ENCODE results near the gene GGPS1.
"Not testable (repeated sequence)": the region's sequence is repeated elsewhere in the genome, so short reads cannot be mapped to it uniquely, and the experiment has no call there.

The GGPS1 gene

DNA sequence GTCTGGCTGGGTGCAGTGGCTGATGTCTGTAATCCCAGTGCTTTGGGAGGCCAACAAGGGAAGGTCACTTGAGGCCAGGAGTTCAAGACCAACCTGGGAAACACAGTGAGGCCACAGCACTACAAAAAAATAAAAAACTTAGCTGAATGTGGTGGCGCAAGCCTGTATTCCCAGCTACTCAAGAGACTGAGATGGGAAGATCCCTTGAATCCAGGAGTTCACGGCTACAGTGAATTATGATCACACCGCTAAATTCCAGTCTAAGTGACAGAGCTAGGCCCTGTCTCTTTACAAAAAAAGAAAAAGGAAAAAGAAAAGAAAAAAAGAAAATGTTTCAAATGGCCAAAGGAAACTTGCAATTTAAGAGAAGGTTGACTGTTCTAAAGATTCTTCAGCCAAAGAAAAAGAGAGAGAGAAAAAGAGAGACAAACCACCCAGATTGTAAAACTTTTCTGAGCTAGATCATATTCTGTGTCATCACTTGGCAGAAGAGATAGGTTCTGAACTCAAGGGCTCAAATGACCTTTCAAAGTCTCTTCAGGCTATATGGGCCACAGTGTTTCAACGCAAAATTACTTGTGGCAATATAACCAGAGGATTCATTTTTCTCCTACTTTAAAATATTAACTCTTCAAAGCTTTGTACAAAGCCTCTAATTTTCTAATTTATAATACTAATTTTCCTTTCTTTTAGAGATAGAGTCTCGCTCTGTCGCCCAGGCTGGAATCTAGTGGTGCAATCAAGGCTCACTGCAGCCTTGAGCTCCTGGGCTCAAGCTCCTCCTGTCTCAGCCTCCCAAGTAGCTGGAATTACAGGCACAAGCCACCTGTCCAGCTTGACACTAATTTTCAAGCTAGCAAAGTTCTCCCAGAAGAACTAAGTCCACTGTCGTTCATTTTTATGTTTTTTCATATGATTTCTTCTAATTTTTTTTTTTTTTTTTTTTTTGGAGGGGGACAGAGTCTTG is 20.9 kb upstream of the GGPS1 start:
- DNase-seq = no peak

- DNase-seq = not testable (repeated sequence)
Observed at GRCh38 chr1:235309206-235309605, 19.2 kb upstream of the GGPS1 start.

DNA sequence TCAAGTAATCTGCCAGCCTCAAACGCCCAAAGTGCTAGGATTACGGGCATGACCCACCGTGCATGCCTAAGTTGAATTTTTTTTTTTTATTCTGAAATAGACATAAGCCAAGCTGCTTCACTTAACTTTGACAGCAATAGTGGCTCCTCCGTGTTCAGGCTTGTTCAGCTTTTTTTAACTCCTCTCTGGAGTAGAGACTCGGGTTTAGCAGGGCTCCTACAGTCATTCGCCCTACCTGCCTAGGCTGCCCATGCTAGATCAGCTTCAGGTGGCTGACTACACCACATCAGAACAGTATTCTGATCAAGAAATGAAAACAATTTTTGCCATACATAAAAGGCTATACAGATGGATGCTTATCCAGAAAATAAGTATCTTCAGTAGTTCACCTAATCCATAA is 15.1 kb upstream of the GGPS1 start:
- no peak for DNase-seq

- DNase-seq = no peak
Observed at GRCh38 chr1:235313931-235314678, 14.3 kb upstream of the GGPS1 start.

DNA sequence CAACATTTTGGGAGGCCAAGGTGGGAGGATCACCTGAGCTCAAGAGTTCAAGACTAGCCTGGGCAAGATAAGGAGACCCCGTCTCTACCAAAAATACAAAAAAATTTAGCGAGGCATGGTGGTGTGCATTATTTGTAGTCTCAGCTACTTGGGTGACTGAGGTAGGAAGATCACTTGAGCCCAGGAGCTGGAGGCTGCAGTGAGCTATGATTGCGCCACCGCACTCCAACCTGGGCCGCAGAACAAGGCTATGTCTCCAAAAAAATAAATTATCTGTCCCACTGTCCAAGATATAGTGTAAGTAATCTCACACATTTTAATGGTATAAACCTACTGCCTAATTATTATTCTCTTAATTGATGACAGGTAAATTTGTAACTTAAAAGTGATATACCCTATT is 13.2 kb upstream of the GGPS1 start:
- DNase-seq = no peak

GRCh38 chr1:235315735-235316134 is 12.6 kb upstream of the GGPS1 start:
- no peak for DNase-seq

DNA sequence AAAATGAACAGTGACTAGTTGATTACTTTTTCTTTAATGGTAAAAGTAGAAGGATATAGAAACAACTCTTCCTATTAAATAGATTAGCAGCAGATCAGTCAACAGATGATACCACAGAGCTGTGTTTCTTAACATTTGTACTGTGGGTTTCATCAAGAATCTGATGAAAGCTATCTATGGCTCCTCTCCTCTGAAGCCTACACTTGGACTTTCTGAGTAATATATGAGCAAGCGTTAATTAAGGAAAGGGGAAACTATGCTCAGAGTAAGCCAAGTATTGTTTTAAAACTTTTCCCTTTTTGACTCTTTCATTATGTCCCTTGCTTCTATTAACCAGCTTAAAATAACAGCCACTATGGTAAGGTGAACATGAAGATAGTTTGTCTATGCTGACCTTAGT is 11.2 kb upstream of the GGPS1 start:
- DNase-seq = no peak

DNA sequence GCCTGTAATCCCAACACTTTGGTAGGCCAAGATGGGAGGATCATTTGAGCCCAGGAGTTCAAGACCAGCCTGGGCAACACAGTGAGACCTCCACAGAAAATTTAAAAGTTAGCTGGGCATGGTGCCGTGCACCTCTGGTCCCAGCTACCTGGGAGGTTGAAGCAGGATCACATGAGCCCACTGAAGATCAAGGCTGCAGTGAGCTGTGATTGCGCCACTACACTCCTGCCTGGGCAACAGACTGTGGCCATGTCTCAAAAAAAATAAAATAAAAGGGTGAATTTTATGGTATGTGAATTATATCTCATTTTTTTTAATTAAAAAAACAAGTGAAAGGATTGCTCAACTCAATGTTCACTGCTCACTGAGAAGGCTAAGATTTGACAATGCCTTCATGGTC is 9.1 kb upstream of the GGPS1 start:
- DNase-seq = no peak

GRCh38 chr1:235320521-235321179 is 7.7 kb upstream of the GGPS1 start:
- DNase-seq = no peak

- no peak for DNase-seq
Observed at GRCh38 chr1:235324296-235324695, 4.1 kb upstream of the GGPS1 start.

DNA sequence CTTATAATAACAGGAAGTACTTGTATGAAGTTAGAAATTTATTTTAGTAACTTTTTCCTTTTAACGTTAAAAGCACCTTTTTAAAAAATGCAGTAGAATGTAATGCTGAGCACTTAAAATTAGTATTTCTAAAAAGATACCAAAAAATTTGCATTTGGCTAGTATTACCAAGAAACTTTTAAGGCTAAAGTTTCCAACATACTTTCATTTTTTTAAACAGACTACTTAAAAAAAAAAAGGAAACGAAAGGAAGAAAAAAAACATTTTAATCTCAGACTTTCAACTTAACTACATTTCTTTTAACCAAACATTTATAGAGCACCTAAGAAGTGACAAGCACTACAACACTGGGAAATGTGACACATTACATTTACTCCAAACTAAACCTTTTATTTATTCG is 3.2 kb upstream of the GGPS1 start:
- DNase-seq = no peak

DNA sequence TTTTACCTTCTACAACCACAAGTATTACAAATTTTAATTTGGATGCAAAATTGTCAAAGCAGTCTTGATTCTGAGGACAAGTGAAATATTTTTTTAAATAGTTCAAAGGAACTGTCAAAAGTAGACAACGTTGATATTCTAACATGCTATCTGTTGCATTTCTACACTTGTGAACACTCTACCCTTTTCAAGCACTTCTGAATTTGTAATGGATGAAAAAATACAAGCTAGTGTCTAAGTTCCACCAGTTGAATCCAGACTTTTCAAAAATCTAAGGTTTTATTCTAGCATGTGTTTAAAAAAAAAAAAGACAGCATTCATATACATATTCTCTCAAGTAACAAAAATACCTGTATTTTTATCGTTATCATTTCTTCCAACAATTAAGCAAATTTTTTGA is 2.5 kb upstream of the GGPS1 start:
- no peak for DNase-seq

DNA sequence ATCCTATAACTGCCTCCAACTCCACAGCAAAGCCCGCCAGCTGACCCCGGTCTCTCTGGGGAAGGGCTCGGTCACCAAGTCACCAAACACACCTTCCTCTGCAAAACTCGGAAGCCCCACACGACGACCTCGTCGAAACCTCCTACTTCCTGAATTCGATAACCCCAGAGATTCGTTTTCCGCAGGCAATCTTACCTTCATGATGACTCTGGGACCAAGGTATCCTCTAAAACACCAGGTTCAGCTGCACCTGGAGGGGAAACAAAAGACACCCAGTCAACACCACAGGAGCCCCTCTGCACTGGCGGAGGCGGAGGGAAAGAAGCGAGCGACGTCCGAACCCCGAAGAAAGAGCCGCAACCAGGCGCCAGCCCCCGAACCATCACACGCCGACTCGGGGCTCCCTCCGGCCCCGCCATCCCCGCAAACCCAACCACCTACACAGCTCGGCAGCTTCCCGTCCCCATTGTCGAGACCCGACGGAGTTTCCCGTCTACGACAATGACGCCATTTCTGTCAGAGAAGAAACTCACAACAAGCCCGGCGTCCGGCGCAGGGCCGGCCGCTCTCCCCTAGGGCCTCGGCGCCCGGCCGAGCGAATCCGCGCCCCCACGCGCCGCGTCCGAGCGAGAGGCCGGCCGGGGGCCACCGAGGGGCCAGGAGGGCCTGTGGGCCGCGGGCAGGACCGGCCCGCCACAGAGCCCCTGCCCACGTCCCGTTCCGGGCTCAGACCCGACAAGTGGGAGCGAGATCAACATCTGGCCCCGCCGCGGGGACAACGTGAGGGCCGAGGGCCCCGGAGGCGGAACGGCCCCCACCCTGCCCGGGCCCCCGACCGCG is 1.4 kb upstream of the GGPS1 start:
- DNase-seq = peak; percentile 77

DNA sequence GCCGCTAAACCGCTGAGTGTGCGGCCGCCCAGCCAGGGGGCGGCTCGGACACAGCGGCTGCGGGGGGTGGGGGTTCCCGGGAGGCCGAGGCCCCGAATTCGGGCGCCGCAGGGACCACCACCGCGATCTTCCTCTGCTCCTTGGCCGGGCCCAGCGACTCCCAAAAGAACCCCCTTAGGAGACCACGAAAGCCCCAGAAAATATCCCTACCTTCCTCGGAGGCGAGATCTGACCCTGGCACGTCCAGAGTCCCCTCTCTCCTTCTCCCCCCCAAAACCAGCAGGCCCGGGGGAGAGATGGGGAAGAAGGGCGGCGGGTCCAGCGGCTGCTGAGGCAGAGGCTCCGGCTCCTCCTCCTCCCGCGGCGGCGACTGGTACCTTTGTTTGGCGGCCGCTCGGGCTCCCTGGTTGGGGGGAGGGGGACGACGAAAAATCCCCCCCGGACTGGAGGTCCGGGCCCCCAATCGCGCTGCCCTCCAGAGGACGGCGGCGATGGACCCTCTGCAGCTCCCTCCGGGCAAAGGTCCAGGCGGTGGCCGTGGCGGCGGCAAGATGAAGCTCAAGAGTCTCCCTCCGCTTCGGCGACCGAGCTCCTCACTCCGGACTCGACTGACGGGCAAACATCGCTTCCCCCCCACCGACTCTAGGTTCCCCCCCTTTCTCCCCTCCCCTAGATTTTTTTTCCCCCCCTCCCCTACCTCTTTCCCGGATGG is 655 bp upstream of the GGPS1 start, which contains the start of gene ARID4B:
Gene ARID4B (minus strand): TSS at position 621 of the 712 bp plus-strand sequence. CDS start 1,260 bp downstream, outside the sequence.
- no peak for DNase-seq

GRCh38 chr1:235329139-235329902 is 951 bp downstream of the GGPS1 start:
- DNase-seq = peak; percentile 59

- no peak for DNase-seq
Observed at GRCh38 chr1:235330918-235331285, 2.5 kb downstream of the GGPS1 start.

GRCh38 chr1:235331401-235331800 is 3.0 kb downstream of the GGPS1 start:
- DNase-seq = no peak

GRCh38 chr1:235336903-235337302 is 8.5 kb downstream of the GGPS1 start:
- no peak for DNase-seq

- no peak for DNase-seq
Observed at GRCh38 chr1:235339746-235340145, 11.4 kb downstream of the GGPS1 start.

GRCh38 chr1:235341334-235341733 is 13.0 kb downstream of the GGPS1 start:
- DNase-seq = no peak

GRCh38 chr1:235342039-235342438 is 13.7 kb downstream of the GGPS1 start:
- DNase-seq = no peak

Data from activated CD4-positive, alpha-beta T cell treated with anti-CD3 and anti-CD28 coated beads for 48 hours (primary cell).